Liver (tissue), 3 donors: Measurements from ENCODE around the gene PIR.

Source experiments
- GABPA ChIP-seq, 2 donors: IDR thresholded peaks in 1 of 2; conservative IDR thresholded peaks in 1 of 2; 2 replicates each; pipeline ENCODE4 v1.6.1; 2016; ENCODE audit warnings: antibody characterized with exemption in 2 of 2, mild to moderate bottlenecking in 1 of 2, moderate library complexity in 1 of 2
- JUND ChIP-seq, 2 donors: IDR thresholded peaks; 2 replicates each; pipeline ENCODE4 v1.6.1; 2016; ENCODE audit warnings: antibody characterized with exemption in 2 of 2
- RAD21 ChIP-seq, 2 donors: IDR thresholded peaks; 2 replicates each; pipeline ENCODE4 v1.6.1; 2016; ENCODE audit warnings: antibody characterized with exemption in 2 of 2, mild to moderate bottlenecking in 2 of 2
- TAF1 ChIP-seq: conservative IDR thresholded peaks from 2 replicates; pipeline ENCODE4 v1.6.1; 2016; ENCODE audit warnings: antibody characterized with exemption, mild to moderate bottlenecking
- TF ChIP-seq, protein P1 (sequence below): IDR thresholded peaks from 2 replicates; pipeline ENCODE4 v1.6.1; 2016; ENCODE audit warnings: antibody characterized with exemption
- TF ChIP-seq, protein P2 (sequence below): fragments of 150-350 bp; IDR thresholded peaks from 2 replicates; pipeline ENCODE4 v1.5.1; 2017; ENCODE audit warnings: improper control_type of control experiment, low read depth, low read length; ENCODE audit not compliant: missing input control
- TF ChIP-seq, protein P3 (sequence below): IDR thresholded peaks from 2 replicates; pipeline ENCODE4 v1.6.1; 2016; ENCODE audit warnings: antibody characterized with exemption
- TF ChIP-seq, protein P4 (sequence below): IDR thresholded peaks from 2 replicates; pipeline ENCODE4 v1.6.1; 2016; ENCODE audit warnings: antibody characterized with exemption
- donor health status: healthy.
- donor health status: healthy.

DNA sequence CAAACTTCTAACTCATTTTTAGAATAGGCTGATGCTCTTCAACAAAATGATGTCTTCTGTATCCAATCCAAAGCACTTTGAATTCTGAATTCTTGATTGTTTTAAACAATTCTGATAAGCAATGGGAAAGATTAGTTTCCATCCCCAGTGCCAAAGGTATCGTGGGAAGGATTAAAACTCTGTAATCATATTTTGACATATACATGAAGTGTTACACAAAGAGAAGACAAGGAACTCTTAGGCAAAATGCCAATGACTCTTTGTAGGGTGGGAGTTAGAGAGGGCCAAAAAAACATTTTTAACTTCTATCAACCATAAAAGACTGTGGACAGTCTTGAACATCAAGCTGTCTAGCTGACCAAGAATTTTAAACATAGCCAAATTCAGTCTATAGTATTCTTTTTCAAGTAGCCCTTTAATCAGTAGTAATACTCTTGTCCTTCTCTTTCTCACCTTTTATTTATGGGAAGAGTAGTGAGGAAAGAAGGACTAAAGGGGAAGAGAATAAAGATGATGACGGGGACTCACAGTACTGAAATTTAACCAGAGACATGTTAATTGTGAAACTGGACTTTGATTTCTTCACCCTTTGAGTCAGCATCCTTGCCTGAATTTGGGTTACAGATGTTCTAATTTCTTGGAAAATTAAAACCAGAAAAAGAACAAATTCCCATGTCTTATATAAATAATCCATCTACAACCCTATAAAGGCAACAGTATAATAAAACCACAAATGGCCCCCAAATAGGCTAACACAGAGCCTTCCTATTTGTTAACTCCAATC is 57.1 kb downstream of the PIR start:
- TF ChIP-seq, protein P1, sequence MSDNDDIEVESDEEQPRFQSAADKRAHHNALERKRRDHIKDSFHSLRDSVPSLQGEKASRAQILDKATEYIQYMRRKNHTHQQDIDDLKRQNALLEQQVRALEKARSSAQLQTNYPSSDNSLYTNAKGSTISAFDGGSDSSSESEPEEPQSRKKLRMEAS: no peak
- TF ChIP-seq, protein P2, sequence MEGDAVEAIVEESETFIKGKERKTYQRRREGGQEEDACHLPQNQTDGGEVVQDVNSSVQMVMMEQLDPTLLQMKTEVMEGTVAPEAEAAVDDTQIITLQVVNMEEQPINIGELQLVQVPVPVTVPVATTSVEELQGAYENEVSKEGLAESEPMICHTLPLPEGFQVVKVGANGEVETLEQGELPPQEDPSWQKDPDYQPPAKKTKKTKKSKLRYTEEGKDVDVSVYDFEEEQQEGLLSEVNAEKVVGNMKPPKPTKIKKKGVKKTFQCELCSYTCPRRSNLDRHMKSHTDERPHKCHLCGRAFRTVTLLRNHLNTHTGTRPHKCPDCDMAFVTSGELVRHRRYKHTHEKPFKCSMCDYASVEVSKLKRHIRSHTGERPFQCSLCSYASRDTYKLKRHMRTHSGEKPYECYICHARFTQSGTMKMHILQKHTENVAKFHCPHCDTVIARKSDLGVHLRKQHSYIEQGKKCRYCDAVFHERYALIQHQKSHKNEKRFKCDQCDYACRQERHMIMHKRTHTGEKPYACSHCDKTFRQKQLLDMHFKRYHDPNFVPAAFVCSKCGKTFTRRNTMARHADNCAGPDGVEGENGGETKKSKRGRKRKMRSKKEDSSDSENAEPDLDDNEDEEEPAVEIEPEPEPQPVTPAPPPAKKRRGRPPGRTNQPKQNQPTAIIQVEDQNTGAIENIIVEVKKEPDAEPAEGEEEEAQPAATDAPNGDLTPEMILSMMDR: no peak
- TF ChIP-seq, protein P3, sequence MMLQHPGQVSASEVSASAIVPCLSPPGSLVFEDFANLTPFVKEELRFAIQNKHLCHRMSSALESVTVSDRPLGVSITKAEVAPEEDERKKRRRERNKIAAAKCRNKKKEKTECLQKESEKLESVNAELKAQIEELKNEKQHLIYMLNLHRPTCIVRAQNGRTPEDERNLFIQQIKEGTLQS: no peak
- TF ChIP-seq TAF1: no peak
- TF ChIP-seq, protein P4, sequence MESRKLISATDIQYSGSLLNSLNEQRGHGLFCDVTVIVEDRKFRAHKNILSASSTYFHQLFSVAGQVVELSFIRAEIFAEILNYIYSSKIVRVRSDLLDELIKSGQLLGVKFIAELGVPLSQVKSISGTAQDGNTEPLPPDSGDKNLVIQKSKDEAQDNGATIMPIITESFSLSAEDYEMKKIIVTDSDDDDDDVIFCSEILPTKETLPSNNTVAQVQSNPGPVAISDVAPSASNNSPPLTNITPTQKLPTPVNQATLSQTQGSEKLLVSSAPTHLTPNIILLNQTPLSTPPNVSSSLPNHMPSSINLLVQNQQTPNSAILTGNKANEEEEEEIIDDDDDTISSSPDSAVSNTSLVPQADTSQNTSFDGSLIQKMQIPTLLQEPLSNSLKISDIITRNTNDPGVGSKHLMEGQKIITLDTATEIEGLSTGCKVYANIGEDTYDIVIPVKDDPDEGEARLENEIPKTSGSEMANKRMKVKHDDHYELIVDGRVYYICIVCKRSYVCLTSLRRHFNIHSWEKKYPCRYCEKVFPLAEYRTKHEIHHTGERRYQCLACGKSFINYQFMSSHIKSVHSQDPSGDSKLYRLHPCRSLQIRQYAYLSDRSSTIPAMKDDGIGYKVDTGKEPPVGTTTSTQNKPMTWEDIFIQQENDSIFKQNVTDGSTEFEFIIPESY: no peak
- TF ChIP-seq GABPA (IDR thresholded peaks at IDR 0.05 in 1 of 2, conservative IDR thresholded peaks at IDR 0.05 in 1 of 2): no peak
- no peak for TF ChIP-seq JUND (IDR thresholded peaks at IDR 0.05)
- no peak for TF ChIP-seq RAD21 (IDR thresholded peaks at IDR 0.05)
